Measurements from ENCODE around the gene INPPL1. TPM values are rescaled to one million over a fixed set of nuclear protein-coding genes. Genes with fewer than 3 reads are reported as not detected.
A peak's percentile ranks its signal among the peaks of the same experiment; 100 is the strongest.

INPPL1 gene
- total and polyA plus RNA-seq, 10 of the 15 experiments (the other 5 are each of a cell fraction or from before 2014, with no cell fraction given), result 0.47 to 116 (median 43.4) TPM

DNA sequence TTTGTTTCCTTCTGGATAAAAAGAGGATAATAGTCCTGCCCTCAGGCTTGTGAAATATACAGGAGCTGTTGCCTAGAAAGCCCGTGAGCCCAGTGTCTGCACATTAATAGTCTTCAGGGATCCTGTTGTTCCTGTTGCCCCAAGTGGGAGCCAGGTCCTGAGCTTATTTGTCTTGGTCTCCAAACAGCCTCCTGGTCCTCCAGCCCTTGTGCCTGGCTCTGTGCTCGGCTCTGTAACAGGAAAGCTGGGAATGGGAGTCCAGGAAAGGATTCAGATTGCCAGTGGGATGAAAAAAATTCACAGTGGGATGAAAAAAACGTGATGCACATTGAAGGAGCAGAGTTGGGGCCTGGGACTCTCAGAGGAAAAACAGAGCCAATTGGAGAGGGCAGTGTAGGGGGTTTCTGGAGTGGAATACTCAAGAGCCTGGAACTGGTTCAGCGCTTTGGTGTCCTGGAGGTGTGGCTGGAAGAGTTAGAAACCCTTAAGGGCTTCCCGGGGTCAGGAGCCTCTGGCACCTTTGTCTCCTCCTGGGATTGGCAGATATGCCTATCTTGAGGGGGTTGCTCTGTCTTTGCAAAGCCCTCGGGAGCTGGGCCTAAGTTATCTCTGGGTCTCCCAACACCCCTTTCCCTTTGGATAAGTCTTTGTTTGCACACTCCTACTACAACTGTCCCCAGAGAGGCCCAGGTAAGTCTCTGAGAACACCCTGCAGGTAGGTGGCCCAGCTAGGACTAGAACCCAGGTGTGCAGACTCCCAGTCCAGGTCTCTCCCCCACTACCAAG, 2.3 kb upstream of the INPPL1 start (continued):
- no peak for TF ChIP-seq IRF4 (IDR thresholded peaks at IDR 0.05; ENCODE audit: low read depth, low read length)

- ChIA-PET RAD21 (ENCODE audit: unreplicated experiment) (interaction anchor here (0.6 to 2.4 kb wide), 13 partner anchors 13 to 499 kb away, joined by 3 to 11 read pairs (median 3); partner anchors contain the start of gene XNDC1N), CTCF (interaction anchor here (0.7 to 1.4 kb wide), 10 partner anchors 13 to 384 kb away, joined by 3 to 5 read pairs (median 3); partner anchors contain the start of gene CLPB), POLR2A (interaction anchor here (0.5 to 1.6 kb wide), 11 partner anchors 13 to 309 kb away, joined by 3 to 7 read pairs (median 3); partner anchors contain the start of gene ANAPC15), SMC1A (ENCODE audit: uncharacterized antibody, unreplicated experiment) (interaction anchor here (0.9 to 2.3 kb wide), 3 partner anchors 14 to 32 kb away, joined by 3 to 8 read pairs (median 3); no protein-coding TSS in a partner anchor)
- Histone ChIP-seq H2AFZ (ENCODE audit: control insufficient read depth, low read depth, low read length) (peak overlapping the region; percentile 52), H3K9me3 (replicated peaks; ENCODE audit: control insufficient read depth, insufficient read depth, low read length) (no peaks in the 10 kb centered on the region), H3K27me3 (replicated peaks in 1 of 2; ENCODE audit: control insufficient read depth in 2 of 2, insufficient read depth in 2 of 2, low read length in 1 of 2) (no peaks in the 10 kb centered on the region), H3K36me3 (ENCODE audit: control insufficient read depth in 2 of 2, insufficient read depth in 2 of 2, low read length in 1 of 2) (peaks cover 1 to 7% of the 10 kb centered on the region in 2 experiments; a peak in 3 of 4 replicates), H3K79me2 (ENCODE audit: control insufficient read depth, insufficient read depth, low read length) (peaks cover 26% of the 10 kb centered on the region), H3K4me2 (ENCODE audit: control insufficient read depth, insufficient read depth) (peak overlapping the region; percentile 77), H3K4me1 (ENCODE audit: control insufficient read depth, insufficient read depth, low read length) (peaks cover 23% of the 10 kb centered on the region), H3K4me3 (peak overlapping the region; percentile 99), H4K20me1 (ENCODE audit: control insufficient read depth, insufficient read depth) (no peaks in the 10 kb centered on the region), H3K27ac (ENCODE audit: control insufficient read depth, insufficient read depth) (peak overlapping the region; percentile 75), H3K9ac (ENCODE audit: control insufficient read depth, insufficient read depth, low read length) (peak overlapping the region; percentile 89)
- WGBS (ENCODE audit: insufficient coverage, insufficient replicate concordance, low lambda C conversion rate, missing lambda C conversion rate), result 0% methylated on average over 38 of the region's 47 CpGs
- in situ Hi-C loops (cut with MboI) (no loop called here), intact Hi-C loops (cut with micrococcal nuclease; ENCODE audit: unreplicated experiment) (loop anchor here (1.0 to 5.0 kb wide), 2 partner anchors 111 to 209 kb away; partner anchors contain the start of genes ANAPC15 and CLPB)
- ATAC-seq (peak; percentile 85), FAIRE-seq (peak; percentile 69), DNase-seq (ENCODE audit: low read depth, low spot score) (peak; percentile 76)
- BruUV-seq (replicated peaks), result no TSS peak
- no peak for TF ChIP-seq IRF5 (IDR thresholded peaks at IDR 0.05; ENCODE audit: borderline replicate concordance)
- no peak for TF ChIP-seq SP1 (IDR thresholded peaks at IDR 0.05; ENCODE audit: low read depth, low read length)
- TF ChIP-seq JUND (IDR thresholded peaks at IDR 0.05; ENCODE audit: low read depth, low read length), result no peak
- 0 out of 2 replicates have a peak, but pooled peaks have one; percentile 7 for TF ChIP-seq YY1 (IDR thresholded peaks at IDR 0.05; ENCODE audit: low read depth, low read length)
- no peak for TF ChIP-seq ZNF217 (IDR thresholded peaks at IDR 0.05)
- TF ChIP-seq CREM (IDR thresholded peaks at IDR 0.05; ENCODE audit: low read depth), result peak; percentile 22; the same call in 1 of the 2 replicates
- no peak for TF ChIP-seq ASH2L (IDR thresholded peaks at IDR 0.05; ENCODE audit: borderline replicate concordance, low read depth)
- no peak for TF ChIP-seq HSF1 (IDR thresholded peaks at IDR 0.05; ENCODE audit: low read depth, low read length)
- TF ChIP-seq, protein P1, sequence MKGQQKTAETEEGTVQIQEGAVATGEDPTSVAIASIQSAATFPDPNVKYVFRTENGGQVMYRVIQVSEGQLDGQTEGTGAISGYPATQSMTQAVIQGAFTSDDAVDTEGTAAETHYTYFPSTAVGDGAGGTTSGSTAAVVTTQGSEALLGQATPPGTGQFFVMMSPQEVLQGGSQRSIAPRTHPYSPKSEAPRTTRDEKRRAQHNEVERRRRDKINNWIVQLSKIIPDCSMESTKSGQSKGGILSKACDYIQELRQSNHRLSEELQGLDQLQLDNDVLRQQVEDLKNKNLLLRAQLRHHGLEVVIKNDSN (IDR thresholded peaks at IDR 0.05; ENCODE audit: borderline replicate concordance, extremely low read length, insufficient read depth, low read depth, low read length), result no peak
- TF ChIP-seq, protein P2, sequence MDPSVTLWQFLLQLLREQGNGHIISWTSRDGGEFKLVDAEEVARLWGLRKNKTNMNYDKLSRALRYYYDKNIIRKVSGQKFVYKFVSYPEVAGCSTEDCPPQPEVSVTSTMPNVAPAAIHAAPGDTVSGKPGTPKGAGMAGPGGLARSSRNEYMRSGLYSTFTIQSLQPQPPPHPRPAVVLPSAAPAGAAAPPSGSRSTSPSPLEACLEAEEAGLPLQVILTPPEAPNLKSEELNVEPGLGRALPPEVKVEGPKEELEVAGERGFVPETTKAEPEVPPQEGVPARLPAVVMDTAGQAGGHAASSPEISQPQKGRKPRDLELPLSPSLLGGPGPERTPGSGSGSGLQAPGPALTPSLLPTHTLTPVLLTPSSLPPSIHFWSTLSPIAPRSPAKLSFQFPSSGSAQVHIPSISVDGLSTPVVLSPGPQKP (IDR thresholded peaks at IDR 0.05; ENCODE audit: low read depth, low read length), result peak; percentile 40
- peak; percentile 20 for TF ChIP-seq SMAD1 (IDR thresholded peaks at IDR 0.05; ENCODE audit: low read depth, partially characterized antibody)
- TF ChIP-seq NR2C2 (IDR thresholded peaks at IDR 0.05; ENCODE audit: borderline replicate concordance, control insufficient read depth, insufficient read length, low read depth), result no peak
- TF ChIP-seq NFYA (IDR thresholded peaks at IDR 0.05; ENCODE audit: borderline replicate concordance, low read depth, low read length), result no peak
- TF ChIP-seq BACH1 (IDR thresholded peaks at IDR 0.05; ENCODE audit: borderline replicate concordance), result 0 out of 2 replicates have a peak, but pooled peaks have one; percentile 44
These were observed 1.5 kb upstream of the INPPL1 start for GRCh38 chr11:72222907-72223614.
